ENCODE data around the gene ADGRA3.

ADGRA3 gene

GRCh38 chr4:22515145-22515887 lies 550 bp downstream of the ADGRA3 start:
- TF ChIP-seq CTCF (IDR thresholded peaks at IDR 0.05; ENCODE audit: control extremely low read depth, extremely low read depth, low read depth, missing control alignments): no peak
- CTCF ChIA-PET: no interaction called here
- DNase-seq (ENCODE audit: extremely low spot score): peak; percentile 30
- POLR2A ChIA-PET: no interaction called here

GRCh38 chr4:22514481-22514880 lies 1.4 kb downstream of the ADGRA3 start:
- TF ChIP-seq CTCF (IDR thresholded peaks at IDR 0.05; ENCODE audit: control extremely low read depth, extremely low read depth, low read depth, missing control alignments): no peak
- DNase-seq (ENCODE audit: extremely low spot score): no peak
- ChIA-PET CTCF (no interaction called here), POLR2A (no interaction called here)

- POLR2A ChIA-PET: no interaction called here
- no peak for TF ChIP-seq CTCF (IDR thresholded peaks at IDR 0.05; ENCODE audit: control extremely low read depth, extremely low read depth, low read depth, missing control alignments)
- no peak for DNase-seq (ENCODE audit: extremely low spot score)
- CTCF ChIA-PET: no interaction called here
These were observed 1.9 kb downstream of the ADGRA3 start for GRCh38 chr4:22514001-22514400.

- DNase-seq (ENCODE audit: extremely low spot score): no peak
- CTCF ChIA-PET: no interaction called here
- POLR2A ChIA-PET: no interaction called here
- no peak for TF ChIP-seq CTCF (IDR thresholded peaks at IDR 0.05; ENCODE audit: control extremely low read depth, extremely low read depth, low read depth, missing control alignments)
These were observed 3.6 kb downstream of the ADGRA3 start for GRCh38 chr4:22512306-22512705.

- TF ChIP-seq CTCF (IDR thresholded peaks at IDR 0.05; ENCODE audit: control extremely low read depth, extremely low read depth, low read depth, missing control alignments): no peak
- ChIA-PET POLR2A (no interaction called here), CTCF (no interaction called here)
- no peak for DNase-seq (ENCODE audit: extremely low spot score)
These were observed 5.1 kb downstream of the ADGRA3 start for GRCh38 chr4:22510750-22511149.

- ChIA-PET CTCF (no interaction called here), POLR2A (no interaction called here)
- no peak for DNase-seq (ENCODE audit: extremely low spot score)
- TF ChIP-seq CTCF (IDR thresholded peaks at IDR 0.05; ENCODE audit: control extremely low read depth, extremely low read depth, low read depth, missing control alignments): no peak
These were observed 7.5 kb downstream of the ADGRA3 start for GRCh38 chr4:22508376-22508775.
